HG03565 (cell line): Measurements from ENCODE around the gene TBC1D3I.
"Not testable (repeated sequence)": the region's sequence is repeated elsewhere in the genome, so short reads cannot be mapped to it uniquely, and the experiment has no call there.

ENCODE experiments used
- ATAC-seq: cut with Tn5 transposase; IDR thresholded peaks from one replicate; pipeline ENCODE4 v1.9.1; 2021; ENCODE audit warnings: mild to moderate bottlenecking, moderate library complexity; ENCODE audit not compliant: unreplicated experiment

The TBC1D3I gene

GRCh38 chr17:36207383-36207782 is 57.0 kb downstream of the TBC1D3I start:
- ATAC-seq: not testable (repeated sequence)

GRCh38 chr17:36206486-36206821 is 57.9 kb downstream of the TBC1D3I start:
- peak; percentile 27 for ATAC-seq

GRCh38 chr17:36205637-36206485 is 58.5 kb downstream of the TBC1D3I start:
- no peak for ATAC-seq

GRCh38 chr17:36204724-36205500 is 59.5 kb downstream of the TBC1D3I start:
- no peak for ATAC-seq
